Activated B cell treated with CpG ODN at 0.5 μM for 24 hours (primary cell): ENCODE measurements around the gene KDM5A. TPM values are rescaled to one million over a fixed set of nuclear protein-coding genes. Genes with fewer than 3 reads are reported as not detected.

Experiments
- ATAC-seq: fragments of 200-7000 bp; cut with Tn5 transposase; one replicate; pipeline ENCODE4 v1.10.0; 2021; ENCODE audit warnings: low read depth, mild to moderate bottlenecking, moderate library complexity
- CTCF ChIA-PET: fragments of 350-600 bp; sonication (Branson Sonifier 250); formaldehyde crosslinking; loops from one replicate; lab custom pipeline; 2021; ENCODE audit warnings: antibody characterized with exemption; lab: Charles Lee
- POLR2A ChIA-PET: fragments of 350-600 bp; sonication (Branson Sonifier 250); formaldehyde crosslinking; loops from one replicate; lab custom pipeline; 2021; ENCODE audit warnings: antibody characterized with exemption; lab: Charles Lee
- DNase-seq: peaks from one replicate; pipeline ENCODE4 v3.0.0; 2022
- H3K27ac Mint-ChIP-seq: one replicate; pipeline ENCODE4 v1.8.0; 2020; ENCODE audit warnings: mixed read lengths
- H3K27me3 Mint-ChIP-seq: one replicate; pipeline ENCODE4 v1.8.0; 2021; ENCODE audit warnings: mixed read lengths
- H3K36me3 Mint-ChIP-seq: one replicate; pipeline ENCODE4 v1.8.0; 2021; ENCODE audit warnings: low read depth, mixed read lengths
- H3K4me1 Mint-ChIP-seq: one replicate; pipeline ENCODE4 v1.8.0; 2021; ENCODE audit warnings: mixed read lengths
- H3K4me3 Mint-ChIP-seq: one replicate; pipeline ENCODE4 v1.8.0; 2020; ENCODE audit warnings: mild to moderate bottlenecking, mixed read lengths
- H3K9me3 Mint-ChIP-seq: one replicate; pipeline ENCODE4 v1.8.0; 2020; ENCODE audit warnings: mixed read lengths
- intact Hi-C: fragments of 100-400 bp; cut with micrococcal nuclease; formaldehyde crosslinking; loops from one replicate; pipeline ENCODE4 v1.15.1; 2024
- total RNA-seq: library from RNA; stranded (reverse); gene quantifications from 2 replicates; pipeline ENCODE4 v1.2.3, GENCODE V29; 2022
- TF ChIP-seq, protein P1 (sequence below): fragments of 200-600 bp; IDR thresholded peaks from one replicate; pipeline ENCODE4 v1.8.0; 2022; ENCODE audit warnings: antibody characterized with exemption, mild to moderate bottlenecking

The KDM5A gene
- total RNA-seq, 1 donor from 2014 or later: 135 TPM

DNA sequence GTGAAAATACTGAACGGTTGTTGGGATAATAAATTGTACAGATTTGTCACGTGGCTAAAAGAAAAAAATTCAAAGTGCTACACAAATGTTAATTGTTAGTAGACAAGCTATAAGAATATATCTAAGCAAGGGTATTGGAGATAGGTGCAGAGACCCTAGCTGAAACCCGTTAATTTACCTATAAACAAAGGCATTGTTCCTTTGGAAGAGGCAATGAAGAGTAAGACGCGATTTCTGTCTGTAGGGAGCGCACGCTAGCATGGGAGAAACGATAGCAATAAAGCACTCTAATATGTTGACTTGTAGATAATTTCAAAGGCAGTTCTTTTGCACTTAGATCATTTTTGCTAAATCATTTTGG is 12.9 kb upstream of the KDM5A start:
- intact Hi-C loops: no loop called here
- Mint-ChIP-seq H3K4me1 (no peaks in the 10 kb centered on the region), H3K4me3 (no peak overlapping the region), H3K27ac (no peak overlapping the region), H3K36me3 (peaks cover 12% of the 10 kb centered on the region), H3K27me3 (no peaks in the 10 kb centered on the region), H3K9me3 (no peaks in the 10 kb centered on the region)
- ATAC-seq: no peak
- POLR2A ChIA-PET: interaction anchor here (1.0 to 4.8 kb wide), 2 partner anchors 13 to 1289 kb away, joined by 3 to 95 read pairs; partner anchors contain the start of gene KDM5A
- CTCF ChIA-PET: no interaction called here
- no peak for DNase-seq
- TF ChIP-seq, protein P1, sequence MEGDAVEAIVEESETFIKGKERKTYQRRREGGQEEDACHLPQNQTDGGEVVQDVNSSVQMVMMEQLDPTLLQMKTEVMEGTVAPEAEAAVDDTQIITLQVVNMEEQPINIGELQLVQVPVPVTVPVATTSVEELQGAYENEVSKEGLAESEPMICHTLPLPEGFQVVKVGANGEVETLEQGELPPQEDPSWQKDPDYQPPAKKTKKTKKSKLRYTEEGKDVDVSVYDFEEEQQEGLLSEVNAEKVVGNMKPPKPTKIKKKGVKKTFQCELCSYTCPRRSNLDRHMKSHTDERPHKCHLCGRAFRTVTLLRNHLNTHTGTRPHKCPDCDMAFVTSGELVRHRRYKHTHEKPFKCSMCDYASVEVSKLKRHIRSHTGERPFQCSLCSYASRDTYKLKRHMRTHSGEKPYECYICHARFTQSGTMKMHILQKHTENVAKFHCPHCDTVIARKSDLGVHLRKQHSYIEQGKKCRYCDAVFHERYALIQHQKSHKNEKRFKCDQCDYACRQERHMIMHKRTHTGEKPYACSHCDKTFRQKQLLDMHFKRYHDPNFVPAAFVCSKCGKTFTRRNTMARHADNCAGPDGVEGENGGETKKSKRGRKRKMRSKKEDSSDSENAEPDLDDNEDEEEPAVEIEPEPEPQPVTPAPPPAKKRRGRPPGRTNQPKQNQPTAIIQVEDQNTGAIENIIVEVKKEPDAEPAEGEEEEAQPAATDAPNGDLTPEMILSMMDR: no peak

DNA sequence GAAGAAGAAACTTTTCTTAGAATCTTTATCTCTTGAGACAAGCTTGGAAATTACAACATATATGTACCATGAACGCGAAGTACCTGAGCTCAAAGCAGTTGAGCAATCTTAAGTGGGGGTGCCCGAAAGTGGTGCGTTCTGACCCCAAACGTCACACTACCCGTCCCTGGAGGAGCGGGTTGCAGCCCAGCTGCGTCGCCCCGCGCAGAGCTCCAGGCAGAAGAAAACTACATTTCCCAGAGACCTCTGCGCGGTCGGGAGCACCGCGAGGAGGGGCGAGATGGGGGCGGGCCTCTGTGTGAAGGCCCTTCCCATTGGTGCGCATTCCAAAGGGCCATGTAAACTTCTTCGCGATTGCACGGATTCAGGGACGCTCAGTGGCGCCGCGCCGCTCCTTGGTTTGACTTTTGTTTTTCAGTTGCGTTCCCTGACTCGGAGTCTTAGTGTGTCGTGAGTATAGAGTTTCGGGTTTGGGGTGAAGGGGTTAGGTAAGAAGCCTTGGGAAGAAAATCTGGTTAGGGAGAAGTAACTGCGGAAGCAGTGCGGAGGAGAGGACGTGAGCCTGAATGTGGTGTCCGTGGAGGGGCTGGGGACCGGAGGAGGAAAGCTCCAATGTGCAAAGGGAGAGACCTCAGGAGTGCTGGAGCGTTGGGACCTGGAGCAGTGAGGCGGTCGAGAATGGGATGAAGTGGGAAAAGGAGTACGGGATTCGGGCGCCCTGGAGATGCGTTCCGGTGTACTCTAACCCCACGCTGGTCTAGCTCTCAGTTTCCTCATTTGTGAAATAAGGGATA is 12.3 kb upstream of the KDM5A start, which contains the start of gene CCDC77:
TSS of gene CCDC77 (plus strand) at position 410 of the 794 bp plus-strand sequence. CDS start 7,740 bp downstream, outside the sequence.
- ATAC-seq: peak; percentile 100
- intact Hi-C loops: loop anchor here (1.0 kb wide), 2 partner anchors 12 to 548 kb away; partner anchors contain the start of genes KDM5A and RAD52
- Mint-ChIP-seq H3K36me3 (peaks cover 9% of the 10 kb centered on the region), H3K27ac (no peak within 1 kb of the TSS), H3K4me1 (no peaks in the 10 kb centered on the region), H3K4me3 (no peak within 1 kb of the TSS), H3K27me3 (no peaks in the 10 kb centered on the region), H3K9me3 (no peaks in the 10 kb centered on the region)
- CTCF ChIA-PET: interaction anchor here (1.1 to 2.5 kb wide), 2 partner anchors 12 to 415 kb away, joined by 3 to 8 read pairs; partner anchors contain the start of gene KDM5A
- peak; percentile 92 for DNase-seq
- POLR2A ChIA-PET: interaction anchor here (0.6 to 4.8 kb wide), 3 partner anchors 12 to 1290 kb away, joined by 3 to 95 read pairs (median 3); partner anchors contain the start of gene KDM5A
- TF ChIP-seq, protein P1: no peak

DNA sequence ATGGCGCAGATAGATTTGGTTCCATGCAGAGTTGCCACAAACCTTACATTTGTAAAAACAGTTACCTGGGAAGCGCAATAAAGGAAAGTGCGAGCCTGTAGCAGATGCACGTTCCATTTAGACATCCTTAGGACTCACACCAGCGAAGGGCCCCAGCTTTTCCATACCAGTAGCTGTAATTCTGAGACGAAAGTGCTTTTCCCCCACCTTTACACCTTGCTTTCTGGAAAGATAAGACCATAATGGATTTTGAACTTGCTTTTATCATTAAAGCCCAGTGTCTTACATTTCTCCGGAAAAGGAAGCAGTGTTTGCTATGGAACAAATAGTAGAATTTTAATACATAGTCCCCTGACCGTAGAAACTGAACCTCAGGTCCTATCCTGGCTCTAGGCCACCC is 11.7 kb upstream of the KDM5A start:
- no peak overlapping the region for H3K4me3 Mint-ChIP-seq
- ATAC-seq (no peak), DNase-seq (no peak)
- ChIA-PET CTCF (interaction anchor here (1.1 to 2.5 kb wide), 2 partner anchors 12 to 416 kb away, joined by 3 to 8 read pairs; partner anchors contain the start of gene KDM5A), POLR2A (interaction anchor here (0.6 to 4.8 kb wide), 3 partner anchors 11 to 216 kb away, joined by 3 to 95 read pairs (median 3); partner anchors contain the start of gene KDM5A)
- H3K27ac Mint-ChIP-seq: no peak overlapping the region
- intact Hi-C loops: loop anchor here (1.0 kb wide), 2 partner anchors 12 to 548 kb away; partner anchors contain the start of genes KDM5A and RAD52
- TF ChIP-seq, protein P1: no peak
- no peaks in the 10 kb centered on the region for H3K27me3 Mint-ChIP-seq
- no peaks in the 10 kb centered on the region for H3K9me3 Mint-ChIP-seq
- H3K4me1 Mint-ChIP-seq: no peaks in the 10 kb centered on the region
- peaks cover 5% of the 10 kb centered on the region for H3K36me3 Mint-ChIP-seq

DNA sequence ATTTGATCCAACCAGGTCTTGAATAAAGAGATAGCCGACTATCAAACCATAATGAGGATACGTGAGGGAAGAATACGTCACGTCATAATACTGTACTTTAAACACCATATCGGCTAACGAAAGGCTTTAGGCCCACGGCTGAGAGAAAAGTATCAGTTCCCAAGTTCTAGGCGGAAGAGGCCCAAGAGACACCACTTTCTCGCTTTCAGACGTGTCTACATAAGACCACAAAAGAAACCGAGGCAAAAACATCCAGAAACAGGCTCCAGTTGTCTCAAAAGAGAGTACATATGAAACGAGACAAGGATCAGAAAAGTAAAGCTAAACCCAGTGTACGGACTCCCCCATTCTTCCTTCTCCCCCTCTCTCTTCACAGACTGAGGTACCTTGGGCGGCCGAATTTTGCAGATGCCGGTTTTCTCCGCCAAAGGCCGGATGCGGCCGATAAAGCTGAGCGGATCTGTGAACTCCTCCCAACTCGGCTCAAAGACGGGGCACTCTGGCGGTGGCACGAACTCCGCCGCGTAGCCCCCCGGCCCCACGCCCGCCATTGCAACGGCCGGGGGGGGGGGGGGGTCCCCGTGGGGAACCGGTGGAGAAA is 479 bp downstream of the KDM5A start:
- intact Hi-C loops: loop anchor here (1.0 to 5.0 kb wide), 6 partner anchors 13 to 1408 kb away; partner anchors contain the start of genes CCDC77, ERC1, RAD52 and WNK1
- TF ChIP-seq, protein P1: no peak
- Mint-ChIP-seq H3K4me3 (peak overlapping the region; percentile 95), H3K27ac (peak overlapping the region; percentile 97), H3K9me3 (peaks cover 2% of the 10 kb centered on the region), H3K36me3 (peaks cover 40% of the 10 kb centered on the region), H3K4me1 (peaks cover 48% of the 10 kb centered on the region), H3K27me3 (no peaks in the 10 kb centered on the region)
- DNase-seq (no peak), ATAC-seq (peak; percentile 41)
- CTCF ChIA-PET: interaction anchor here (1.9 kb wide), 1 partner anchor 12 kb away, joined by 8 read pairs; the partner anchor contains the start of gene CCDC77
- POLR2A ChIA-PET: interaction anchor here (0.6 to 3.4 kb wide), 10 partner anchors 12 to 1279 kb away, joined by 3 to 95 read pairs (median 6); partner anchors contain the start of genes CCDC77 and ERC1
